BE2C (cell line): ENCODE results near the gene RFPL1.

ENCODE experiments used
- DNase-seq: peaks from one replicate; pipeline ENCODE4 v3.0.0-alpha.2; 2020
- H3K27me3 ChIP-seq: fragments of 250-450 bp; sonication (Bioruptor Pico); 2 replicates; pipeline ENCODE4 v1.5.1; 2020; ENCODE audit warnings: mild to moderate bottlenecking
- H3K36me3 ChIP-seq: fragments of 250-450 bp; sonication (Bioruptor Pico); 2 replicates; pipeline ENCODE4 v1.5.1; 2020; ENCODE audit warnings: mild to moderate bottlenecking
- H3K4me1 ChIP-seq: fragments of 250-450 bp; sonication (Bioruptor Pico); 2 replicates; pipeline ENCODE4 v1.5.1; 2020
- H3K4me3 ChIP-seq: 2 replicates; pipeline ENCODE4 v1.5.1; 2011; ENCODE audit warnings: low read depth, low read length
- H3K9me3 ChIP-seq: fragments of 250-450 bp; sonication (Bioruptor Pico); 2 replicates; pipeline ENCODE4 v1.5.1; 2020
- TF ChIP-seq, protein P1 (sequence below): IDR thresholded peaks from 2 replicates; pipeline ENCODE4 v1.5.1; 2012; ENCODE audit warnings: mild to moderate bottlenecking, low read depth, low read length

The RFPL1 gene

DNA sequence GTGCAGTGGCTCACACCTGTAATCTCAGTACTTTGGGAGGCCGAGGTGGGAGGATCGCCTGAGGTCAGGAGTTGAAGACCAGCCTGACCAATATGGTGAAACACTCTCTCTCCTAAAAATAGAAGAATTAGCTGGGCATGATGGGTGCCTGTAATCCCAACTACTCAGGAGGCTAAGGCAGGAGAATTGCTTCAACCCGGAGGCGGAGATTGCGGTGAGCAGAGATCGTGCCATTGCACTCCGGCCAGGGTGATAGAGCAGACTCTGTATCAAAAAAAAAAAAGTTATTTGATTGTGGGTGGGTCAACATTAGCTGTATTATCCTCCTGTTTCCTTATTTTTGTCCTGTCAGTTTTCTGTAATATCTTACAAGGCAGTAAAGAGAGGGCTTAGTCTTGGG, 11.9 kb upstream of the RFPL1 start:
- Histone ChIP-seq H3K9me3 (no peaks in the 10 kb centered on the region), H3K4me3 (no peak overlapping the region), H3K27me3 (no peaks in the 10 kb centered on the region), H3K4me1 (no peaks in the 10 kb centered on the region), H3K36me3 (no peaks in the 10 kb centered on the region)
- no peak for DNase-seq
- TF ChIP-seq, protein P1, sequence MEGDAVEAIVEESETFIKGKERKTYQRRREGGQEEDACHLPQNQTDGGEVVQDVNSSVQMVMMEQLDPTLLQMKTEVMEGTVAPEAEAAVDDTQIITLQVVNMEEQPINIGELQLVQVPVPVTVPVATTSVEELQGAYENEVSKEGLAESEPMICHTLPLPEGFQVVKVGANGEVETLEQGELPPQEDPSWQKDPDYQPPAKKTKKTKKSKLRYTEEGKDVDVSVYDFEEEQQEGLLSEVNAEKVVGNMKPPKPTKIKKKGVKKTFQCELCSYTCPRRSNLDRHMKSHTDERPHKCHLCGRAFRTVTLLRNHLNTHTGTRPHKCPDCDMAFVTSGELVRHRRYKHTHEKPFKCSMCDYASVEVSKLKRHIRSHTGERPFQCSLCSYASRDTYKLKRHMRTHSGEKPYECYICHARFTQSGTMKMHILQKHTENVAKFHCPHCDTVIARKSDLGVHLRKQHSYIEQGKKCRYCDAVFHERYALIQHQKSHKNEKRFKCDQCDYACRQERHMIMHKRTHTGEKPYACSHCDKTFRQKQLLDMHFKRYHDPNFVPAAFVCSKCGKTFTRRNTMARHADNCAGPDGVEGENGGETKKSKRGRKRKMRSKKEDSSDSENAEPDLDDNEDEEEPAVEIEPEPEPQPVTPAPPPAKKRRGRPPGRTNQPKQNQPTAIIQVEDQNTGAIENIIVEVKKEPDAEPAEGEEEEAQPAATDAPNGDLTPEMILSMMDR, result no peak

- no peak for DNase-seq
- Histone ChIP-seq H3K36me3 (no peaks in the 10 kb centered on the region), H3K4me3 (no peak overlapping the region), H3K9me3 (no peaks in the 10 kb centered on the region), H3K4me1 (no peaks in the 10 kb centered on the region), H3K27me3 (no peaks in the 10 kb centered on the region)
- TF ChIP-seq, protein P1, result no peak
Measured at GRCh38 chr22:29427176-29427760, 11.1 kb upstream of the RFPL1 start.

- DNase-seq, result no peak
- H3K27me3 ChIP-seq, result no peaks in the 10 kb centered on the region
- no peaks in the 10 kb centered on the region for H3K36me3 ChIP-seq
- no peak overlapping the region for H3K4me3 ChIP-seq
- H3K9me3 ChIP-seq, result no peaks in the 10 kb centered on the region
- no peaks in the 10 kb centered on the region for H3K4me1 ChIP-seq
- TF ChIP-seq, protein P1, result no peak
Measured at GRCh38 chr22:29431986-29432385, 6.4 kb upstream of the RFPL1 start.

DNA sequence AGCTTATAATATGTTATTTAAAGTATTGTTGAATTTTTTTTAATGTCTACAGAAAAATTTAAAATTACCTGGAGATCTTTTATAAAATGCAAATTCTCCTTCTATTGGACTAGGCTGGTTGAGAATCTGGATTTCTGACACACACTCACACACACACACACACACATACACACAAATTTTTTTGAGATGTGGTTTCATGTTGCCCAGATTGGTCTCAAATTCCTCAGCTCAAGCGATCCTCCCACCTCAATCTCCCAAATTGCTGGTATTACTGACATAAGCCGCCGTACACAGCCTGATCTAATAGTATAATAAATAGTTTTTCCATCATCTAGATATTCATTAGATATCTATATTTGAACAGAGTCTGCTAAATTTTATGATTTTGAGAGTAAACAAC, 4.5 kb upstream of the RFPL1 start:
- Histone ChIP-seq H3K4me3 (no peak overlapping the region), H3K36me3 (no peaks in the 10 kb centered on the region), H3K9me3 (no peaks in the 10 kb centered on the region), H3K27me3 (no peaks in the 10 kb centered on the region), H3K4me1 (no peaks in the 10 kb centered on the region)
- TF ChIP-seq, protein P1, result no peak
- no peak for DNase-seq

DNA sequence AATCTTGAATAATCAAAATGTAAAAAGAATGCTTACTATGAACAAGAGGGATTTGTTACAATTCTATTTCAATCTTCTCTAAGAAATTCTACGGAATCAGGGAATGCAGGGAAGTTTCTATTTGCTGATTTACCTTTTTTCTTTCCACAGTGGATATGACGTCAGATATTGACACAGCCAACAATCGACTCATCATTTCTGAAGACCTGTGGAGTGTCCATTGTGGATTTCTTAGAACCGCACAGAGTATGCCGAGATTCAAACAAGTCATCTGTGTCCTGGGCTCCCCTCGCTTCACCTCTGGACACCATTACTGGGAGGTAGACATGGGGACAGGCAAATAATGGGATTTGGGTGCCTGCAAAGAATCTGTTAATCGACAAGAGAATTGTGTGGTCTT, 4.1 kb upstream of the RFPL1 start:
- DNase-seq, result no peak
- Histone ChIP-seq H3K4me3 (no peak overlapping the region), H3K27me3 (no peaks in the 10 kb centered on the region), H3K4me1 (no peaks in the 10 kb centered on the region), H3K9me3 (no peaks in the 10 kb centered on the region), H3K36me3 (no peaks in the 10 kb centered on the region)
- TF ChIP-seq, protein P1, result no peak

- H3K4me1 ChIP-seq, result no peaks in the 10 kb centered on the region
- DNase-seq, result no peak
- no peaks in the 10 kb centered on the region for H3K9me3 ChIP-seq
- H3K27me3 ChIP-seq, result no peaks in the 10 kb centered on the region
- TF ChIP-seq, protein P1, result no peak
- H3K36me3 ChIP-seq, result no peaks in the 10 kb centered on the region
- no peak overlapping the region for H3K4me3 ChIP-seq
Measured at GRCh38 chr22:29435236-29436136, 2.9 kb upstream of the RFPL1 start.
